Suppressor macrophage treated with lipopolysaccharide for 4 hours (primary cell): Measurements from ENCODE around the gene ANAPC2.
A peak's percentile ranks its signal among the peaks of the same experiment; 100 is the strongest.
"Not testable (repeated sequence)": the region's sequence is repeated elsewhere in the genome, so short reads cannot be mapped to it uniquely, and the experiment has no call there.

ENCODE experiments used
- DNase-seq: peaks from one replicate; pipeline ENCODE4 v3.0.0-alpha.2; 2020

ANAPC2 gene

GRCh38 chr9:137141976-137142936, 46.1 kb downstream of the ANAPC2 start:
- DNase-seq = no peak

GRCh38 chr9:137141050-137141810, 47.1 kb downstream of the ANAPC2 start:
- DNase-seq = no peak

DNA sequence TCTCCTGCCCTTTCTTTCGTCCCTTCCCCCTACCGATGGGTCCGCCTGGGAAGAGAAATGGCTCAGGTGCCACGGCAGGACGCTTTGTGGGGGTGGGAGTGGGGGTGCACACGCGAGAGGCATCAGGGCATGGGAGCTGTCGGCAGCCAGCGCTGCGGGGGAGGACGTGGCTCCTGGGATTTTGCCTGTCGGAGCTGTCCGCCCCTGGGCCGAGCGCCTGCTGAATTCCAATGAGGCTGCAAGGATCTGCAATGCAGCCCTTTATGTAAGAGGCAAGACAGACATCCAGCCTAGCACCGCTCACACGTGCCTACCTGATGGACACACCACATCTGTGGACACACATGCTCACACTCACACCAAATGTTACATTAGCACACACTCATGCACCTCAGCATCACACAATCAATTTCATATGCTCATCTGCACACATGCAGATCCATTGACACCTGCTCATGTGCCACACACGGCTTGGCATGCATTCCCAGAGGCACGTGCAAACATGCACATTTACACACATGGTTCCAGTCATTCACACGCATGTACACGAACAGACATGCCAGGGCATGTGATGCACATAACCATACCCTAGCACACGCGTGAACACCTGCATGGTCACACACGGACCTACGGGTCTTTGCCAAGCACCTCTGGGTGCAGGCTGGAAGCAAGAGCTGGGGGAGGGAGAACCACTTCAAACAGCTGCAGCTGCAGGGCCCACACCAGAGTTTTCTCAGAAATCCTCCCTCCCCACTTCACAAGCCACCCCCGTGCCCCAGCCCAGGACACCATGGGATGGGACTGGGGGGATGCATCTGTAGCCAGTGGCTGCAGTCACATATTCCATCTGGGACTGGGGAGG, 48.0 kb downstream of the ANAPC2 start:
- DNase-seq = no peak

- DNase-seq = no peak
Measured at GRCh38 chr9:137139468-137140150, 48.8 kb downstream of the ANAPC2 start.

- peak; percentile 36 for DNase-seq
Measured at GRCh38 chr9:137138722-137139467, 49.5 kb downstream of the ANAPC2 start, which contains the start of gene GRIN1. Gene GRIN1 (plus strand): TSS chr9:137139154. CDS start chr9:137139487, 333 bp downstream.

DNA sequence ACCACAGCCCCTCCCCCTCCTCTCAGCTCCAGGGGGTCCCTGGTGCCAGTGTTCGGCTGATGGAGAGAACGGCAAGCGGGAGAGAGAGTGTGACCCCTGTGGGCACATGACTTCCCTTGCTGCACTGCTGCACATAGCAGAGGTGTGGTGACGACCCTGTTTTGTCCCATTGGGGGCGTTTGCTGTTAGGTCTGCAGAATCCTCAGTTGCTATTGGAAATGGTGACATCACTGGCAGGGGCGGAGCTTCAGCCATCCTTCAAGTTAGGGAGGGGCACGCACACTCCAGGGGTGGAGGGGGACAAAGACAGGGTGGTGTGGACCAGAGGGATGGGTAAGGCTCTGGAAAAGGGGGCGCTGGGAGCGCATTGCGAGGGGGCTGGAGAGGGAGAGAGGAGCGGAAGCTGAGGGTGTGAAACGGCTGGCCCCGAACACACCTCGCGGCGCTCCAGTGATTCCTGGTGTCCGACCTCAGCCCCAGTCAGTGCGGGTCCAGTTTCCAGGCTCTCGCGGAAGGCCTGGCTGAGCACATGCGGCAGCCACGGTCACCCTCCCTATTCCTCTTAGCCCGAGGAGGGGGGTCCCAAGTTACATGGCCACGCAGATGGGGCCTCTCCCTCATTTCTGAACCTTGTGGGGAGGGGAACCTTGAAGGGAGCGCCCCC, 50.2 kb downstream of the ANAPC2 start:
- DNase-seq = no peak

GRCh38 chr9:137136881-137137607, 51.3 kb downstream of the ANAPC2 start:
- no peak for DNase-seq

GRCh38 chr9:137136261-137136880, 52.0 kb downstream of the ANAPC2 start:
- no peak for DNase-seq

DNA sequence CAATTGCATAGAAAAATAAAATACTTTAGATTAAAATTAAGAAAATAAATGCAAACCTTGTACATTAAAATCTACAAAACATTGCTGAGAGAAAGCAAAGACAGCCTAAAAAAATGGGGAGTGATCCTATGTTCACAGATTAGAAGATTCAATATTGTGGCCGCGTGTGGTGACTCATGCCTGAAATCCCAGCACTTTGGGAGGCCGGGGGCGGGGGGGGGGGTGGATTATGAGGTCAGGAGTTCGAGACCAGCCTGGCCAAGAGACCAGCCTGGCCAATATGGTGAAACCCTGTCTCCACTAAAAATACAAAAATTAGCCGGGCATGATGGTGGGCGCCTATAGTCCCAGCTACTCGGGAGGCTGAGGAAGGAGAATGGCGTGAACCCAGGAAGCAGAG, 53.2 kb downstream of the ANAPC2 start:
- not testable (repeated sequence) for DNase-seq

DNA sequence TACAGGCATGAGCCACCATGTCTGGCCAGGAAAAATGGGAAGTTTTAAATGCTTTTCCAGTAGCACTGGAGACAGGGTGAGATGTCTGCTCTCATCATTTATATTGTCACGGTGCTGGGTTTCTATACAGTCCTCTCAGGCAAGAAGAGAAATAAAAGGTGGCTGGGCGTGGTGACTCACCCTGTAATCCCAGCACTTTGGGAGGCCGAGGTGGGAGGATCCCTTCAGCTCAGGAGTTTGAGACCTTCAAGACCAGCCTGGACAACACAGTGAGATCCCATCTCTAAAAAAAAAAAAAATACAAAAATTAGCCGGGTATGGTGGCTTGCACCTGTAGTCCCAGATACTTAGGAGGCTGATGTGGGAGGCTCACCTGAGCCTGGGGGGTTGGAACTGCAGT, 54.2 kb downstream of the ANAPC2 start:
- DNase-seq = no peak

DNA sequence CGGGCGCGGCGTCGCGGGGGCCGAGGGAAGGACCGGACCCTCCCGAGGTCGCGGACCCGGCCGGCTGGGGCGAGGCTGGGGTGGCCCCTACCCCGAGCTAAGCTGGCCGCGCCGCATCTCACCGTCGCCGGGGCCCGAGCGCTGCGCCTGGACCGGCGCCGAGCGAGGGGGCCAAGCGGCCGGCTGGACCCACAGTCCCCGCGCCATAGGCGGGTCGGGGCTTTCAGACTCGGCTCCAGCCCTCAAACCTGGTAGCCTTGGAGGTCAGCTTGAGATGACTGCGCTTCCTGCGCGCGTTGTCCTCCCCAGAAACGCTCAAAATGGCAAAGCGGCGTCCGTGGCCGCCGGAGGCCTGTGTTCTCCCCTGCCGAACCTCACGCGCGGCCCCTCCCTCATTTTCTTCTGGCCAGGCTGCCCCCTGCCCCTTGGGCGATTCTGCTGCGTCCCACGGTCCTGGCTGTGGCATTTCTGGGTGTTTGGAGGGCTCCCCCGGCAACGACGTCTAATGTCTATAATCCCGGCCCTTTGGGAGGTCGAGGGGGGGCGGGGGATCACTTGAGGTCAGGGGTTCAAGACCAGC, 58.1 kb downstream of the ANAPC2 start:
- peak; percentile 14 for DNase-seq

DNA sequence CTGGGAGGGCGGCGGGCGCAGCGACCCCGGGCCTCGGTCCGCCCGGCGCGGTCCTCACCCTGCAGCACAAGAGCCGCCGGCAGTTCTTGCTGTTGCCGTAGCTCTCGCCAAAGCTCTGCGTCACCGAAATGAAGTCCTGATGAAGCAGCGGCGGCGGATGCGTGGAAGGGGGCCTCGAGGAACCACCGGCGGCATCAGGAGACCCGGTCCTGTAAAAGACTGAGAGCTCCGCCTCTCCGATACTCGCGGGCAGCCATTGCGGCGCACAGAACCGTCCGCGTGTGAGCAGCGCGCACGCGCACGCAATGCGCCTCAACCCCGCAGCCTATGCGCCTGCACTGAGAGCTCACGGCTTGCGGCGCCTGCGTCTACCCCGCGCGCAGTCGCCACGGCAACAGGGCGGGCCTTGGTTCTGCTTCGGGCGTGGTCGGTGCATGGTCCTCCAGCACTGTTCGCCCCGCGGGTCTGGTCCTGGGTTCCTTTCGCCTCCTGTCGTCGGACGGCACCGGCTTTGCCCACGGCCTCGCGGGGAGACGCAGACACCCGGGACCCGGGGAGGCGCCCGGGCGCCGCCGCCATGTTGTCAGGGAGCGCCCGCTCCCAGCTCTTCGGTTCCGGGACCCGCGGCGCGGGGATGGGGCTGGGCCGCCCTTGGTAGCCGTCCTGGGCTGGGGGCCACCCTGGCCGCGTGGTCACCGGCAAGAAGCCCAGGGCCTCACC, 58.7 kb downstream of the ANAPC2 start:
- DNase-seq = peak; percentile 95

DNA sequence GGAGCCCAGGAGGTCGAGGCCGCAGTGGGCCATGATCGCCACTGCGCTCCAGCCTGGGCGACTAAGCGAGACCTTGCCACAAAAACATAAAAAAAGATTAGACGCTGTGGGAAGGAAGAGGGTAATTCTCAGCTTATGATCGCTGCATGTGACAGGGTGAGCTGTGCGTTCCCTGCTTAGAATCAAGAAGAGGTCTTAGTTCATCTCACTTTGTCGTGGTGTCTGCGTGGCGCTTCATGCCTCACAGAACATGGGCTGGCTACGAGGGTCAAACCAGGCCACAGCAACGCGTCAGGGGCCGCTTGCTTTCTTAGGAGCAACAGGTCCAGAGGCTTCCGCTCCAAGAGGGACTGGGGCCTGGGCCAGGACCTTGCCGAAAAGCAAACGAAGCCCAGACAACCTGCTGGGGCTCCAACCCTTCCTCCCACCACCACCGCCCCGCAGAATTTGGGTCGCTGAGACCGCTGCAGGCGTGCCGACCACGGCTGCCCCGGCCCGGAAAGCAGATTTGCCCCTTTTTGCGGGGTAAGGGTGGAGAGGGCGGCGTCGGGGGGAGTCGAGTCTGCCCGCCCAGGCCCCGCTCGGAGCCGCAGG, 59.4 kb downstream of the ANAPC2 start:
- DNase-seq = peak; percentile 5

- DNase-seq = no peak
Measured at GRCh38 chr9:137128158-137128861, 60.0 kb downstream of the ANAPC2 start.

- DNase-seq = peak; percentile 76
Measured at GRCh38 chr9:137127301-137128157, 60.8 kb downstream of the ANAPC2 start.

DNA sequence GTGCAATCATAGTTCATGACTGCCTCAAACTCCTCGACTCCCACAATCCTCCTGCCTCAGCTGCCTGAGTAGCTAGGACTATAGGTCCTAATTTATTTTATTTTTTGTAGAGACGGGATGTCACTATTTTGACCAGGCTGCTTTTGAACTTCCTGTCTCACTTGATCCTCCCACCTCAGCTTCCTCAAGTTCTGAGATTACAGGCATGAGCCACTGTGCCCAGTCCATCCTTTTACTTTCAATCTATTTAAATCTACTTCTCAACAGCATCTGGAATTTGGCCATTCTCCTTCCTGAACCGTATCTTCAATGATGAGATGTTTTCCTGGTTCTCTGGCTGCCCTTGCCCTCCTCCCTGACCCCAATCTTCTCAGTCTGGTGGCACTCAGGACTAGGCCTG, 61.6 kb downstream of the ANAPC2 start:
- peak; percentile 39 for DNase-seq
